Ovary (tissue), 3 donors: Measurements from ENCODE around the gene NYAP2.

Experiments
- CTCF ChIP-seq, 3 donors: fragments of 450-650 bp in 2 of 3; fragments of 200-600 bp in 1 of 3; IDR thresholded peaks; one replicate each; pipeline versions ENCODE4 v1.5.1 to v1.8.0; 2016 to 2022; ENCODE audit warnings: antibody characterized with exemption in 3 of 3, mild to moderate bottlenecking in 1 of 3
- EP300 ChIP-seq: sonication (generic); formaldehyde crosslinking; IDR thresholded peaks from one replicate; pipeline ENCODE4 v1.6.1; 2017; ENCODE audit warnings: antibody characterized with exemption
- POLR2A ChIP-seq: fragments of 450-650 bp; IDR thresholded peaks from one replicate; pipeline ENCODE4 v1.6.1; 2017; ENCODE audit warnings: antibody characterized with exemption, mild to moderate bottlenecking, moderate library complexity
- donor health status: DM: no; HTN: no; CAD: no.

GRCh38 chr2:225502971-225503370, 103.5 kb downstream of the NYAP2 start:
- no peak for TF ChIP-seq POLR2A
- no peak for TF ChIP-seq CTCF (IDR thresholded peaks at IDR 0.05)
- no peak for TF ChIP-seq EP300
